Stomach (tissue), 4 donors: ENCODE results near the gene OR10A4.

Experiments used
- EP300 ChIP-seq: sonication (generic); formaldehyde crosslinking; IDR thresholded peaks from one replicate; pipeline ENCODE4 v1.6.1; 2017; ENCODE audit warnings: antibody characterized with exemption
- POLR2A ChIP-seq, 4 donors: fragments of 450-650 bp; IDR thresholded peaks; one replicate each; pipeline ENCODE4 v1.6.1; 2016; ENCODE audit warnings: antibody characterized with exemption in 4 of 4, control low read depth in 2 of 4, mild to moderate bottlenecking in 1 of 4, moderate library complexity in 1 of 4
- TF ChIP-seq, protein P1 (sequence below), 7 experiments: fragments of 450-650 bp in 4 of 7; fragments of 200-600 bp in 3 of 7; sonication (generic) in 3 of 7; IDR thresholded peaks; one replicate each; pipeline ENCODE4 v1.5.1; 2016 to 2019; ENCODE audit warnings: antibody characterized with exemption in 7 of 7, control low read depth in 2 of 7, mild to moderate bottlenecking in 1 of 7

DNA sequence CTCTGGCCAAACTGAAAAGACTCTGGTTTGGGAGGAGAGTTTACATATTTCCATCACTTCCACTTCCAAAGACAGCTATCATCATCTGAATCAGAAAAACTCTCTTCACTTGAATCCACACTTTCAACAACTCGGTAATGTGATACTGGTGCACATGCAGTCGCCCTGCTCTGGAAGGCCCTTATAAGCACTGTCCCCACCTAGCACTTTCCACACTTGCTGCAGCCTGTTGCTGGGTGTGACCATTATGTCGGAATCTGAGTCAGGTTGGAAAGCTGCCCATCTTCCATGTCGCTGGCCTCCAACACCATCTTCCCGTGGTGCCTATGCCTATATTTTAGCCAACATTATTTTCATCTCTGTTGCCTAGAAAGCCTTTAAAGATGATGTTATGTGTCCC lies 32.1 kb upstream of the OR10A4 start:
- TF ChIP-seq, protein P1, sequence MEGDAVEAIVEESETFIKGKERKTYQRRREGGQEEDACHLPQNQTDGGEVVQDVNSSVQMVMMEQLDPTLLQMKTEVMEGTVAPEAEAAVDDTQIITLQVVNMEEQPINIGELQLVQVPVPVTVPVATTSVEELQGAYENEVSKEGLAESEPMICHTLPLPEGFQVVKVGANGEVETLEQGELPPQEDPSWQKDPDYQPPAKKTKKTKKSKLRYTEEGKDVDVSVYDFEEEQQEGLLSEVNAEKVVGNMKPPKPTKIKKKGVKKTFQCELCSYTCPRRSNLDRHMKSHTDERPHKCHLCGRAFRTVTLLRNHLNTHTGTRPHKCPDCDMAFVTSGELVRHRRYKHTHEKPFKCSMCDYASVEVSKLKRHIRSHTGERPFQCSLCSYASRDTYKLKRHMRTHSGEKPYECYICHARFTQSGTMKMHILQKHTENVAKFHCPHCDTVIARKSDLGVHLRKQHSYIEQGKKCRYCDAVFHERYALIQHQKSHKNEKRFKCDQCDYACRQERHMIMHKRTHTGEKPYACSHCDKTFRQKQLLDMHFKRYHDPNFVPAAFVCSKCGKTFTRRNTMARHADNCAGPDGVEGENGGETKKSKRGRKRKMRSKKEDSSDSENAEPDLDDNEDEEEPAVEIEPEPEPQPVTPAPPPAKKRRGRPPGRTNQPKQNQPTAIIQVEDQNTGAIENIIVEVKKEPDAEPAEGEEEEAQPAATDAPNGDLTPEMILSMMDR (IDR thresholded peaks at IDR 0.05), result no peak
- no peak for TF ChIP-seq POLR2A (IDR thresholded peaks at IDR 0.05)
- TF ChIP-seq EP300, result no peak
